Psoas muscle (tissue), 8 donors: Measurements from ENCODE around the gene ARHGAP27. TPM values are rescaled to one million over a fixed set of nuclear protein-coding genes. Genes with fewer than 3 reads are reported as not detected.

Experiments
- ATAC-seq, 4 donors: fragments of 200-7000 bp; cut with Tn5 transposase; one replicate each; pipeline ENCODE4 v1.9.1; 2020; ENCODE audit warnings: moderate library complexity in 3 of 4, mild to moderate bottlenecking in 2 of 4
- DNase-seq, 2 donors: peaks; one replicate each; pipeline ENCODE4 v3.0.0-alpha.2; 2020
- H3K27ac ChIP-seq: fragments of 200-600 bp; one replicate; pipeline ENCODE4 v1.8.0; 2022
- H3K27me3 ChIP-seq, 3 donors: fragments of 200-600 bp in 1 of 3; one replicate each; pipeline versions ENCODE4 v1.6.1 to v1.8.0; 2013 to 2022; ENCODE audit warnings: low read length in 2 of 3, mild to moderate bottlenecking in 2 of 3, moderate library complexity in 1 of 3; ENCODE audit not compliant: insufficient read depth in 3 of 3
- H3K36me3 ChIP-seq, 2 donors: fragments of 200-600 bp in 1 of 2; one replicate each; pipeline versions ENCODE4 v1.6.1 to v1.8.0; 2013 to 2022; ENCODE audit warnings: low read depth in 1 of 2, mild to moderate bottlenecking in 1 of 2, moderate library complexity in 1 of 2; ENCODE audit not compliant: insufficient read depth in 1 of 2
- H3K4me1 ChIP-seq: fragments of 200-600 bp; one replicate; pipeline ENCODE4 v1.8.0; 2022
- H3K4me3 ChIP-seq: fragments of 200-600 bp; one replicate; pipeline ENCODE4 v1.8.0; 2022; ENCODE audit warnings: mild to moderate bottlenecking
- H3K9me3 ChIP-seq: fragments of 200-600 bp; one replicate; pipeline ENCODE4 v1.8.0; 2022
- CTCF ChIP-seq: fragments of 200-600 bp; IDR thresholded peaks from one replicate; pipeline ENCODE4 v1.8.0; 2022; ENCODE audit warnings: antibody characterized with exemption
- whole genome bisulfite sequencing, 3 donors: extraction: QIAGEN DNeasy Blood & Tissue Kit; methylation state at CpG; one replicate each; pipeline versions ENCODE4 v1.1.6 to v1.1.7; 2013; 5-methylcytosine and 5-hydroxymethylcytosine counted together
- intact Hi-C, 2 donors: fragments of 100-400 bp; cut with DNase I; formaldehyde crosslinking; loops; one replicate each; pipeline versions ENCODE4 v1.11.0 to v1.14.2; 2022
- polyA plus RNA-seq, 3 donors: library from polyadenylated mRNA; stranded (reverse); fragments of 200-250 nt; gene quantifications; one replicate each; pipeline ENCODE4 v1.2.3, GENCODE V29; 2013
- total RNA-seq, 4 donors: library from RNA; stranded (reverse); fragmentation: NEBNext Ultra II Directional in 2 of 4; extraction: Animal tissue kit (Norgen Biotek cat#: 25700) in 2 of 4; gene quantifications; one replicate each; pipeline versions ENCODE4 v1.2.1 to v1.2.4, GENCODE V29; 2021 to 2023
- donor health status: healthy with polysubstance abuse.
- donor health status: DM: no; HTN: no; CAD: no; lungs with moderate emphysema.
- donor health status: Bipolar disorder and iron deficiency.
- donor health status: healthy.
- donor health status: DM: yes; HTN: yes; CAD: no.
- donor health status: DM: no; HTN: no; CAD: no.
- donor health status: DM: no; HTN: no; CAD: no.
- donor health status: DM: yes; HTN: yes; CAD: no.

The ARHGAP27 gene
- total and polyA plus RNA-seq, 7 donors, result 3.4 to 8.9 (median 5.5) TPM

DNA sequence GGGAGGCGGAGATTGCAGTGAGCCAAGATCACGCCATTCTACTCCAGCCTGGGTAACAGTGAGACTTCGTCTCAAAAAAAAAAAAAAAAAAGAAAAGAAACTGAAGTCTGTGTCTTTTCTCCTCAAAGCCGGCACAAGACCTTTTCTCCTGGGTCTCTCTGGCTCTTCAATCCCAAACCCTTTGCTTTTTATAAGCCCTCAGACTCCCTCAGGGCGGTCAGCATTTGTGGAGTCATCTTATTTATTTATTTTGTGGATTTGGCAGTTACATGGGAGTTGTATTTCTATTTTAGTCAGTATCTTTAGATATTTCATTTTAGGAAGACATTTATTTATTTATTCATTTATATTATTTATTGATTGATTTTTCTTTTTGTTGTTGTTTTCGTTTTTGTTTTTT lies 58.2 kb downstream of the ARHGAP27 start:
- 77 to 95% (median 89%) methylated on average over 5 to 6 of the region's 6 CpGs for WGBS, 3 donors
- peak overlapping the region; percentile 71 for H3K27ac ChIP-seq
- intact Hi-C loops, result no loop called here

DNA sequence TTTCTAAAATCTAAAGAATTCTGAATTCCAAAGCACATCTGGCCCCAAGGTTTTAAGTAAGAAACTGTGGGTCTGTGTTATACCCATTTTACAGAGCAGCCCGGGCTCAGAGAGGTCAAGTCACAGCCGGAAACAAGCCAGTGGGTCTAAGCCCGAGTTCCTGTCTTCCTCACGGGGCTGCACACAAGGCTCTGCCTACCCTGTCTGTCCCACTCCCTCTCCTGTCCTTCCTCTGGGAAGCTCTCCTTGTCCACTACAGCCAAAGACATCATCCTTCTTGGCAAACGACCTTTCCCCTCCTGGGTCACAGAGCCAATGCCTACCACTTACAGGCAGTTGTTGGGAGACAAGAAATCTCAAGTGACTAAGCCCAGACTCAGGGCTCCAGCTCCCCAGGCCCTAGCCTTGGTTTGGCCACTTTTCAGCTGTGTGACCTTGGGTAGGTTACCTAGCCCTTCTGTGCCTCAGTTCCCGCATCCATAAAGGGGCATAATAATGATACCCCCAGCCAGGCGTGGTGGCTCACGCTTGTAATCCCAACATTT lies 60.3 kb downstream of the ARHGAP27 start:
- H3K4me1 ChIP-seq, result peaks cover 34% of the 10 kb centered on the region
- ATAC-seq (peak; percentile 1 to 23 (median 14)), DNase-seq (no peak)
- no peaks in the 10 kb centered on the region for H3K9me3 ChIP-seq
- H3K27ac ChIP-seq, result peak overlapping the region; percentile 81
- no peaks in the 10 kb centered on the region for H3K27me3 ChIP-seq
- intact Hi-C loops, result loop anchor here in 1 of 2 donors (2.0 kb wide), 1 partner anchor 48 kb away; no protein-coding TSS in a partner anchor
- H3K36me3 ChIP-seq, result no peaks in the 10 kb centered on the region
- no peak overlapping the region for H3K4me3 ChIP-seq
- TF ChIP-seq CTCF, result no peak
- 89 to 94% (median 91%) methylated on average over 8 of the region's 8 CpGs for WGBS, 3 donors

More for the DNA sequence above, 58.2 kb downstream of the ARHGAP27 start:
- ATAC-seq (no peak), DNase-seq (no peak)
- Histone ChIP-seq H3K36me3 (no peaks in the 10 kb centered on the region), H3K4me1 (peaks cover 34% of the 10 kb centered on the region), H3K27me3 (no peaks in the 10 kb centered on the region), H3K4me3 (no peak overlapping the region), H3K9me3 (no peaks in the 10 kb centered on the region)
- no peak for TF ChIP-seq CTCF

- ATAC-seq (peak; percentile 95 to 98 (median 96)), DNase-seq (peak; percentile 90 to 92)
- TF ChIP-seq CTCF, result no peak
- H3K27ac ChIP-seq, result peak overlapping the region; percentile 81
- H3K36me3 ChIP-seq, result no peaks in the 10 kb centered on the region
- H3K4me1 ChIP-seq, result peaks cover 34% of the 10 kb centered on the region
- H3K4me3 ChIP-seq, result peak overlapping the region; percentile 51
- no peaks in the 10 kb centered on the region for H3K9me3 ChIP-seq
- intact Hi-C loops, result loop anchor here (2.0 kb wide), 2 partner anchors 47 to 55 kb away; partner anchors contain the start of gene MAP3K14 (in 1 of the 2)
- no peaks in the 10 kb centered on the region for H3K27me3 ChIP-seq
- WGBS, 3 donors, result 18 to 20% (median 19%) methylated on average over 55 of the region's 55 CpGs
These were observed 61.0 kb downstream of the ARHGAP27 start for GRCh38 chr17:45371414-45372324.

- H3K9me3 ChIP-seq, result no peaks in the 10 kb centered on the region
- intact Hi-C loops, result loop anchor here in 1 of 2 donors (2.0 kb wide), 1 partner anchor 54 kb away; the partner anchor contains the start of gene MAP3K14
- WGBS, 3 donors, result 84 to 85% (median 85%) methylated on average over 8 of the region's 8 CpGs
- peak overlapping the region; percentile 81 for H3K27ac ChIP-seq
- peak overlapping the region; percentile 51 for H3K4me3 ChIP-seq
- ATAC-seq (no peak), DNase-seq (no peak)
- H3K4me1 ChIP-seq, result peaks cover 34% of the 10 kb centered on the region
- no peaks in the 10 kb centered on the region for H3K27me3 ChIP-seq
- no peaks in the 10 kb centered on the region for H3K36me3 ChIP-seq
- no peak for TF ChIP-seq CTCF
These were observed 61.7 kb downstream of the ARHGAP27 start for GRCh38 chr17:45370949-45371413.
